HCT116 (cell line): ENCODE measurements around the gene PTPN13. TPM values are rescaled to one million over a fixed set of nuclear protein-coding genes. Genes with fewer than 3 reads are reported as not detected.

Source experiments
- ATAC-seq: fragments of 200-7000 bp; cut with Tn5 transposase; 2 replicates; pipeline ENCODE4 v1.9.1; 2020; ENCODE audit warnings: mild to moderate bottlenecking, moderate library complexity
- BruUV-seq: library from RNA; stranded (reverse); fragments of 400-500 nt; replicated peaks from 2 replicates; lab custom pipeline; 2021; lab: Mats Ljungman, UMichigan
- CTCF ChIA-PET: fragments of 300-600 bp; sonication (Branson Sonifier 250); formaldehyde crosslinking; loops from one replicate; lab custom pipeline; 2021; ENCODE audit warnings: antibody characterized with exemption; lab: Charles Lee
- POLR2A ChIA-PET: fragments of 300-600, 350-600 bp; sonication (Branson Sonifier 250); formaldehyde crosslinking; loops from one replicate; lab custom pipeline; 2021; ENCODE audit warnings: antibody characterized with exemption; lab: Charles Lee
- RAD21 ChIA-PET, 2 experiments: fragments of 300-600 bp; sonication (Branson Sonifier 250); formaldehyde crosslinking; loops; one replicate each; lab custom pipeline; 2023; ENCODE audit warnings: low total read pairs in 2 of 2; ENCODE audit not compliant: uncharacterized antibody in 2 of 2, unreplicated experiment in 2 of 2, low non-redundant PET in 1 of 2; lab: Charles Lee
- DNase-seq: peaks from one replicate; pipeline ENCODE4 v3.0.0-alpha.2; 2010; ENCODE audit warnings: low read depth, low spot score
- H2AFZ ChIP-seq: fragments of 200-600 bp; shearing (Covaris generic), sonication (generic); 2 replicates; pipeline ENCODE4 v1.6.1; 2017; ENCODE audit warnings: low read depth, mixed run types, mixed read lengths, antibody characterized with exemption, low read length; ENCODE audit not compliant: poor library complexity, severe bottlenecking
- H3K27ac ChIP-seq: 2 replicates; pipeline ENCODE4 v1.5.1; 2012; ENCODE audit warnings: low read depth, low read length
- H3K27me3 ChIP-seq: fragments of 200-600 bp; sonication (generic); 2 replicates; pipeline ENCODE4 v1.6.1; 2016; ENCODE audit warnings: mixed run types, low read length, mixed read lengths; ENCODE audit not compliant: insufficient read depth
- H3K36me3 ChIP-seq, 2 experiments: fragments of 200-500 bp in 1 of 2; fragments of 200-600 bp in 1 of 2; sonication (Bioruptor generic) in 1 of 2; sonication (generic) in 1 of 2; 2 replicates each; pipeline versions ENCODE4 v1.5.1 to v1.6.1; 2014 to 2016; ENCODE audit warnings: low read length in 2 of 2, inconsistent platforms in 1 of 2, mixed read lengths in 1 of 2, mixed run types in 1 of 2; ENCODE audit not compliant: insufficient read depth in 2 of 2, control insufficient read depth in 1 of 2
- H3K4me1 ChIP-seq, 2 experiments: fragments of 200-600 bp in 1 of 2; sonication (generic) in 1 of 2; 2 replicates each; pipeline versions ENCODE4 v1.5.1 to v1.6.1; 2012 to 2017; ENCODE audit warnings: low read length in 2 of 2, inconsistent platforms in 1 of 2, mild to moderate bottlenecking in 1 of 2, mixed read lengths in 1 of 2, mixed run types in 1 of 2, moderate library complexity in 1 of 2; ENCODE audit not compliant: insufficient read depth in 2 of 2, control insufficient read depth in 1 of 2
- H3K4me2 ChIP-seq: fragments of 200-600 bp; sonication (generic); 2 replicates; pipeline ENCODE4 v1.6.1; 2017; ENCODE audit warnings: mixed run types, low read length, mixed read lengths
- H3K4me3 ChIP-seq, 2 experiments: fragments of 200-600 bp in 1 of 2; sonication (generic) in 1 of 2; replicated peaks in 1 of 2; 2 replicates each; pipeline ENCODE4 v1.5.1; 2011 to 2016; ENCODE audit warnings: low read length in 2 of 2, control low read depth in 1 of 2, low read depth in 1 of 2, mild to moderate bottlenecking in 1 of 2, mixed read lengths in 1 of 2, mixed run types in 1 of 2
- H3K79me2 ChIP-seq: fragments of 200-600 bp; sonication (generic); 2 replicates; pipeline ENCODE4 v1.6.1; 2017; ENCODE audit warnings: mild to moderate bottlenecking, mixed run types, low read length, moderate library complexity, mixed read lengths; ENCODE audit not compliant: insufficient read depth
- H3K9ac ChIP-seq: fragments of 200-600 bp; sonication (generic); 2 replicates; pipeline ENCODE4 v1.6.1; 2016; ENCODE audit warnings: low read length, mixed read lengths
- H3K9me2 ChIP-seq: fragments of 200-600 bp; sonication (generic), shearing (Covaris generic); 2 replicates; pipeline ENCODE4 v1.6.1; 2017; ENCODE audit warnings: mixed run types, mild to moderate bottlenecking, moderate library complexity; ENCODE audit not compliant: insufficient read depth
- H3K9me3 ChIP-seq, 2 experiments: fragments of 200-500 bp in 1 of 2; fragments of 200-600 bp in 1 of 2; sonication (Bioruptor generic) in 1 of 2; sonication (generic) in 1 of 2; 2 replicates each; pipeline ENCODE4 v1.6.1; 2014 to 2017; ENCODE audit warnings: low read length in 2 of 2, mixed read lengths in 2 of 2, inconsistent platforms in 1 of 2, low read depth in 1 of 2, mild to moderate bottlenecking in 1 of 2, mixed run types in 1 of 2, moderate library complexity in 1 of 2; ENCODE audit not compliant: control insufficient read depth in 1 of 2, insufficient read depth in 1 of 2
- H4K20me1 ChIP-seq: fragments of 200-600 bp; sonication (generic), shearing (Covaris generic); 2 replicates; pipeline ENCODE4 v1.6.1; 2017; ENCODE audit warnings: mixed run types, mild to moderate bottlenecking, moderate library complexity; ENCODE audit not compliant: insufficient read depth
- EGR1 ChIP-seq: IDR thresholded peaks from 2 replicates; pipeline ENCODE4 v1.6.1; 2012; ENCODE audit warnings: low read depth
- ELF1 ChIP-seq: IDR thresholded peaks from 2 replicates; pipeline ENCODE4 v1.6.1; 2012; ENCODE audit warnings: low read depth, borderline replicate concordance
- RAD21 ChIP-seq: IDR thresholded peaks from 2 replicates; pipeline ENCODE4 v1.6.1; 2012; ENCODE audit warnings: low read depth, mild to moderate bottlenecking
- SP1 ChIP-seq: IDR thresholded peaks from 2 replicates; pipeline ENCODE4 v1.6.1; 2012; ENCODE audit warnings: low read depth
- TCF7L2 ChIP-seq: IDR thresholded peaks from 2 replicates; pipeline ENCODE4 v1.7.0; 2011; ENCODE audit warnings: borderline replicate concordance, inconsistent platforms; ENCODE audit not compliant: insufficient read depth, insufficient read length; ENCODE audit errors: extremely low read depth
- ZFX ChIP-seq: fragments of 450-650 bp; IDR thresholded peaks from 2 replicates; pipeline ENCODE4 v1.6.1; 2017
- intact Hi-C: fragments of 100-400 bp; cut with micrococcal nuclease; formaldehyde crosslinking; loops from 2 replicates; pipeline ENCODE4 v1.10.0; 2022
- total RNA-seq: library from RNA; stranded (reverse); gene quantifications from one replicate; pipeline ENCODE4 v1.2.1, GENCODE V29; 2021; ENCODE audit not compliant: unreplicated experiment
- TF ChIP-seq, protein P1 (sequence below): IDR thresholded peaks from 2 replicates; pipeline ENCODE4 v1.6.1; 2011; ENCODE audit warnings: mild to moderate bottlenecking, low read length, moderate library complexity; ENCODE audit not compliant: insufficient replicate concordance; ENCODE audit errors: extremely low read depth
- TF ChIP-seq, protein P2 (sequence below): IDR thresholded peaks from 2 replicates; pipeline ENCODE4 v1.6.1; 2012
- TF ChIP-seq, protein P3 (sequence below): IDR thresholded peaks from 2 replicates; pipeline ENCODE4 v1.6.1; 2012; ENCODE audit warnings: low read depth
- TF ChIP-seq, protein P4 (sequence below), 3 experiments: fragments of 200-600 bp in 1 of 3; sonication (generic) in 1 of 3; IDR thresholded peaks in 2 of 3; conservative IDR thresholded peaks in 1 of 3; 2 replicates each; pipeline ENCODE4 v1.5.1; 2012 to 2017; ENCODE audit warnings: low read depth in 2 of 3, low read length in 2 of 3, antibody characterized with exemption in 1 of 3, borderline replicate concordance in 1 of 3, control low read depth in 1 of 3, mild to moderate bottlenecking in 1 of 3, mixed read lengths in 1 of 3, mixed run types in 1 of 3, moderate library complexity in 1 of 3; ENCODE audit not compliant: insufficient read depth in 1 of 3

PTPN13 gene
- total RNA-seq, 1 experiment from 2014 or later: 14.6 TPM

DNA sequence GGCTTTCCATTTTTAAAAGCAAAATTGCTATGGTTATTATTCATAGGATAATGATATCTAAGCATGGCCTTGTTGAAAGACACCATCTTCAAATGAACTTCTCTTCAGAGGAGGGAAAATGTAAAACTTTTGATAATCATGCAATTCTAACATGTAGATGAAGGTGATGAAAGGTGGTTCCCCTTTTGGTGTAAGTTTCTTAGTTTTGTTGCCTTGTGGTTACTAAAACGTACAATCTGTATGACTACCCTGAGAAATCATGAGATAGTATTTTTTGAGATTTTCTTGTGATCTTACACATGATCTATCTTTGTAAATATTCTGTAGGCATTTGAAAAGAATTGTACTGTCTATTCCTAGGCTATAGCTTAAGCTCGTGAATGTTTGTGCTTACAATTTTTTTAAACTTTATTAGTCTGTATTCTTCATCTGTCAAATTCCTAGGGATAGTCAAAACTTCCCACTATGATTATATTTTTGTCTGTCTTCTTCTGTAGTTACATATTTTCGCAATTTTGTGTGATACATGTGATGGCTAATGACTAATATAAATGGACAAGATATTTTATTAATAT is 47.5 kb downstream of the PTPN13 start:
- Histone ChIP-seq H3K36me3 (no peaks in the 10 kb centered on the region), H3K27ac (no peak overlapping the region), H3K27me3 (no peaks in the 10 kb centered on the region), H3K9me3 (no peaks in the 10 kb centered on the region), H3K4me1 (no peaks in the 10 kb centered on the region), H2AFZ (no peak overlapping the region), H3K4me2 (no peak overlapping the region), H3K79me2 (no peaks in the 10 kb centered on the region), H4K20me1 (no peaks in the 10 kb centered on the region), H3K9me2 (no peaks in the 10 kb centered on the region), H3K4me3 (no peak overlapping the region), H3K9ac (no peak overlapping the region)
- intact Hi-C loops: no loop called here
- ChIA-PET CTCF (interaction anchor here (2.2 kb wide), 1 partner anchor 11 kb away, joined by 5 read pairs; no protein-coding TSS in a partner anchor), POLR2A (no interaction called here), RAD21 (no interaction called here)
- no peak for DNase-seq
- BruUV-seq: no TSS peak
- ATAC-seq: no peak
- TF ChIP-seq ELF1: no peak
- TF ChIP-seq, protein P1, sequence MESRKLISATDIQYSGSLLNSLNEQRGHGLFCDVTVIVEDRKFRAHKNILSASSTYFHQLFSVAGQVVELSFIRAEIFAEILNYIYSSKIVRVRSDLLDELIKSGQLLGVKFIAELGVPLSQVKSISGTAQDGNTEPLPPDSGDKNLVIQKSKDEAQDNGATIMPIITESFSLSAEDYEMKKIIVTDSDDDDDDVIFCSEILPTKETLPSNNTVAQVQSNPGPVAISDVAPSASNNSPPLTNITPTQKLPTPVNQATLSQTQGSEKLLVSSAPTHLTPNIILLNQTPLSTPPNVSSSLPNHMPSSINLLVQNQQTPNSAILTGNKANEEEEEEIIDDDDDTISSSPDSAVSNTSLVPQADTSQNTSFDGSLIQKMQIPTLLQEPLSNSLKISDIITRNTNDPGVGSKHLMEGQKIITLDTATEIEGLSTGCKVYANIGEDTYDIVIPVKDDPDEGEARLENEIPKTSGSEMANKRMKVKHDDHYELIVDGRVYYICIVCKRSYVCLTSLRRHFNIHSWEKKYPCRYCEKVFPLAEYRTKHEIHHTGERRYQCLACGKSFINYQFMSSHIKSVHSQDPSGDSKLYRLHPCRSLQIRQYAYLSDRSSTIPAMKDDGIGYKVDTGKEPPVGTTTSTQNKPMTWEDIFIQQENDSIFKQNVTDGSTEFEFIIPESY: no peak
- no peak for TF ChIP-seq ZFX
- no peak for TF ChIP-seq TCF7L2
- TF ChIP-seq SP1: no peak
- no peak for TF ChIP-seq RAD21
- TF ChIP-seq, protein P2, sequence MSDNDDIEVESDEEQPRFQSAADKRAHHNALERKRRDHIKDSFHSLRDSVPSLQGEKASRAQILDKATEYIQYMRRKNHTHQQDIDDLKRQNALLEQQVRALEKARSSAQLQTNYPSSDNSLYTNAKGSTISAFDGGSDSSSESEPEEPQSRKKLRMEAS: no peak
- TF ChIP-seq EGR1: no peak
- TF ChIP-seq, protein P3, sequence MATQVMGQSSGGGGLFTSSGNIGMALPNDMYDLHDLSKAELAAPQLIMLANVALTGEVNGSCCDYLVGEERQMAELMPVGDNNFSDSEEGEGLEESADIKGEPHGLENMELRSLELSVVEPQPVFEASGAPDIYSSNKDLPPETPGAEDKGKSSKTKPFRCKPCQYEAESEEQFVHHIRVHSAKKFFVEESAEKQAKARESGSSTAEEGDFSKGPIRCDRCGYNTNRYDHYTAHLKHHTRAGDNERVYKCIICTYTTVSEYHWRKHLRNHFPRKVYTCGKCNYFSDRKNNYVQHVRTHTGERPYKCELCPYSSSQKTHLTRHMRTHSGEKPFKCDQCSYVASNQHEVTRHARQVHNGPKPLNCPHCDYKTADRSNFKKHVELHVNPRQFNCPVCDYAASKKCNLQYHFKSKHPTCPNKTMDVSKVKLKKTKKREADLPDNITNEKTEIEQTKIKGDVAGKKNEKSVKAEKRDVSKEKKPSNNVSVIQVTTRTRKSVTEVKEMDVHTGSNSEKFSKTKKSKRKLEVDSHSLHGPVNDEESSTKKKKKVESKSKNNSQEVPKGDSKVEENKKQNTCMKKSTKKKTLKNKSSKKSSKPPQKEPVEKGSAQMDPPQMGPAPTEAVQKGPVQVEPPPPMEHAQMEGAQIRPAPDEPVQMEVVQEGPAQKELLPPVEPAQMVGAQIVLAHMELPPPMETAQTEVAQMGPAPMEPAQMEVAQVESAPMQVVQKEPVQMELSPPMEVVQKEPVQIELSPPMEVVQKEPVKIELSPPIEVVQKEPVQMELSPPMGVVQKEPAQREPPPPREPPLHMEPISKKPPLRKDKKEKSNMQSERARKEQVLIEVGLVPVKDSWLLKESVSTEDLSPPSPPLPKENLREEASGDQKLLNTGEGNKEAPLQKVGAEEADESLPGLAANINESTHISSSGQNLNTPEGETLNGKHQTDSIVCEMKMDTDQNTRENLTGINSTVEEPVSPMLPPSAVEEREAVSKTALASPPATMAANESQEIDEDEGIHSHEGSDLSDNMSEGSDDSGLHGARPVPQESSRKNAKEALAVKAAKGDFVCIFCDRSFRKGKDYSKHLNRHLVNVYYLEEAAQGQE: no peak
- TF ChIP-seq, protein P4, sequence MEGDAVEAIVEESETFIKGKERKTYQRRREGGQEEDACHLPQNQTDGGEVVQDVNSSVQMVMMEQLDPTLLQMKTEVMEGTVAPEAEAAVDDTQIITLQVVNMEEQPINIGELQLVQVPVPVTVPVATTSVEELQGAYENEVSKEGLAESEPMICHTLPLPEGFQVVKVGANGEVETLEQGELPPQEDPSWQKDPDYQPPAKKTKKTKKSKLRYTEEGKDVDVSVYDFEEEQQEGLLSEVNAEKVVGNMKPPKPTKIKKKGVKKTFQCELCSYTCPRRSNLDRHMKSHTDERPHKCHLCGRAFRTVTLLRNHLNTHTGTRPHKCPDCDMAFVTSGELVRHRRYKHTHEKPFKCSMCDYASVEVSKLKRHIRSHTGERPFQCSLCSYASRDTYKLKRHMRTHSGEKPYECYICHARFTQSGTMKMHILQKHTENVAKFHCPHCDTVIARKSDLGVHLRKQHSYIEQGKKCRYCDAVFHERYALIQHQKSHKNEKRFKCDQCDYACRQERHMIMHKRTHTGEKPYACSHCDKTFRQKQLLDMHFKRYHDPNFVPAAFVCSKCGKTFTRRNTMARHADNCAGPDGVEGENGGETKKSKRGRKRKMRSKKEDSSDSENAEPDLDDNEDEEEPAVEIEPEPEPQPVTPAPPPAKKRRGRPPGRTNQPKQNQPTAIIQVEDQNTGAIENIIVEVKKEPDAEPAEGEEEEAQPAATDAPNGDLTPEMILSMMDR (IDR thresholded peaks at IDR 0.05 in 2 of 3, conservative IDR thresholded peaks at IDR 0.05 in 1 of 3; ENCODE audit: borderline replicate concordance in 1 of 3, insufficient read depth in 1 of 3, low read depth in 2 of 3, low read length in 2 of 3): no peak
